ENCODE measurements around the gene STK32B.

The STK32B gene

GRCh38 chr4:5474756-5475155, 423.5 kb downstream of the STK32B start:
- no peak for TF ChIP-seq CTCF (IDR thresholded peaks at IDR 0.05)

GRCh38 chr4:5477613-5478012, 426.3 kb downstream of the STK32B start:
- H3K9me3 Mint-ChIP-seq = peaks cover 18% of the 10 kb centered on the region
- peaks cover 3% of the 10 kb centered on the region for H3K27me3 Mint-ChIP-seq (ENCODE audit: low read depth, poor library complexity)
- H3K4me1 Mint-ChIP-seq = peaks cover 6% of the 10 kb centered on the region
- no peaks in the 10 kb centered on the region for H3K36me3 Mint-ChIP-seq (ENCODE audit: low read depth)
- TF ChIP-seq CTCF (IDR thresholded peaks at IDR 0.05) = no peak
- DNase-seq = no peak
- no peak overlapping the region for H3K4me3 Mint-ChIP-seq
- H3K27ac Mint-ChIP-seq = no peak overlapping the region

More at GRCh38 chr4:5474756-5475155, 423.5 kb downstream of the STK32B start:
- Mint-ChIP-seq H3K36me3 (ENCODE audit: low read depth) (no peaks in the 10 kb centered on the region), H3K9me3 (no peaks in the 10 kb centered on the region), H3K27me3 (ENCODE audit: low read depth, poor library complexity) (peaks cover 8% of the 10 kb centered on the region), H3K27ac (no peak overlapping the region), H3K4me1 (peaks cover 6% of the 10 kb centered on the region), H3K4me3 (no peak overlapping the region)
- no peak for DNase-seq

- peaks cover 3% of the 10 kb centered on the region for H3K27me3 Mint-ChIP-seq (ENCODE audit: low read depth, poor library complexity)
- peaks cover 6% of the 10 kb centered on the region for H3K4me1 Mint-ChIP-seq
- no peak for TF ChIP-seq CTCF (IDR thresholded peaks at IDR 0.05)
- no peak for DNase-seq
- H3K36me3 Mint-ChIP-seq (ENCODE audit: low read depth) = no peaks in the 10 kb centered on the region
- no peak overlapping the region for H3K4me3 Mint-ChIP-seq
- H3K27ac Mint-ChIP-seq = no peak overlapping the region
- H3K9me3 Mint-ChIP-seq = peaks cover 20% of the 10 kb centered on the region
These were observed 426.9 kb downstream of the STK32B start for GRCh38 chr4:5478169-5478568.

GRCh38 chr4:5478697-5479096, 427.4 kb downstream of the STK32B start:
- no peak for DNase-seq
- Mint-ChIP-seq H3K4me1 (peaks cover 6% of the 10 kb centered on the region), H3K27me3 (ENCODE audit: low read depth, poor library complexity) (no peaks in the 10 kb centered on the region), H3K36me3 (ENCODE audit: low read depth) (no peaks in the 10 kb centered on the region), H3K4me3 (no peak overlapping the region), H3K9me3 (peaks cover 25% of the 10 kb centered on the region), H3K27ac (no peak overlapping the region)
- TF ChIP-seq CTCF (IDR thresholded peaks at IDR 0.05) = no peak

GRCh38 chr4:5479518-5480060, 428.3 kb downstream of the STK32B start:
- H3K4me3 Mint-ChIP-seq = no peak overlapping the region
- H3K9me3 Mint-ChIP-seq = peaks cover 33% of the 10 kb centered on the region
- TF ChIP-seq CTCF (IDR thresholded peaks at IDR 0.05) = no peak
- H3K36me3 Mint-ChIP-seq (ENCODE audit: low read depth) = no peaks in the 10 kb centered on the region
- peaks cover 6% of the 10 kb centered on the region for H3K4me1 Mint-ChIP-seq
- DNase-seq = no peak
- no peak overlapping the region for H3K27ac Mint-ChIP-seq
- H3K27me3 Mint-ChIP-seq (ENCODE audit: low read depth, poor library complexity) = no peaks in the 10 kb centered on the region

- Mint-ChIP-seq H3K9me3 (peaks cover 63% of the 10 kb centered on the region), H3K36me3 (ENCODE audit: low read depth) (no peaks in the 10 kb centered on the region), H3K4me3 (no peak overlapping the region), H3K27ac (no peak overlapping the region), H3K4me1 (no peaks in the 10 kb centered on the region), H3K27me3 (ENCODE audit: low read depth, poor library complexity) (no peaks in the 10 kb centered on the region)
- no peak for TF ChIP-seq CTCF (IDR thresholded peaks at IDR 0.05)
- DNase-seq = no peak
These were observed 437.1 kb downstream of the STK32B start for GRCh38 chr4:5488413-5488812.

Measured in nephron progenitor cell (in vitro differentiated cells).